GM18499 (cell line): ENCODE measurements around the gene EMP1.

ENCODE experiments used
- ATAC-seq: cut with Tn5 transposase; IDR thresholded peaks from one replicate; pipeline ENCODE4 v1.9.1; 2021; ENCODE audit warnings: moderate number of reproducible peaks; ENCODE audit not compliant: insufficient read depth, unreplicated experiment

Gene EMP1

GRCh38 chr12:13196130-13196921 lies at the start of gene EMP1:
Gene EMP1, plus strand, starts transcription at chr12:13196726. Its CDS starts 14,785 bp downstream, at chr12:13211511.
- ATAC-seq = peak; percentile 80

GRCh38 chr12:13147688-13148484 lies 48.6 kb upstream of the EMP1 start:
- ATAC-seq = no peak

- ATAC-seq = no peak
Observed at GRCh38 chr12:13148485-13148847, 48.1 kb upstream of the EMP1 start.

- no peak for ATAC-seq
Observed at GRCh38 chr12:13149411-13149810, 47.1 kb upstream of the EMP1 start.

- no peak for ATAC-seq
Observed at GRCh38 chr12:13152281-13152680, 44.2 kb upstream of the EMP1 start.

- no peak for ATAC-seq
Observed at GRCh38 chr12:13152756-13153155, 43.8 kb upstream of the EMP1 start.

- no peak for ATAC-seq
Observed at GRCh38 chr12:13153180-13153579, 43.3 kb upstream of the EMP1 start.

- no peak for ATAC-seq
Observed at GRCh38 chr12:13154027-13154538, 42.4 kb upstream of the EMP1 start.

- ATAC-seq = no peak
Observed at GRCh38 chr12:13154831-13155230, 41.7 kb upstream of the EMP1 start.

- ATAC-seq = no peak
Observed at GRCh38 chr12:13156277-13156676, 40.2 kb upstream of the EMP1 start.

- no peak for ATAC-seq
Observed at GRCh38 chr12:13161172-13161571, 35.4 kb upstream of the EMP1 start.

GRCh38 chr12:13162904-13163303 lies 33.6 kb upstream of the EMP1 start:
- no peak for ATAC-seq

GRCh38 chr12:13163868-13164635 lies 32.5 kb upstream of the EMP1 start:
- ATAC-seq = no peak

GRCh38 chr12:13164921-13165616 lies 31.5 kb upstream of the EMP1 start:
- no peak for ATAC-seq

GRCh38 chr12:13165617-13166041 lies 30.9 kb upstream of the EMP1 start:
- no peak for ATAC-seq

GRCh38 chr12:13167226-13167625 lies 29.3 kb upstream of the EMP1 start:
- no peak for ATAC-seq

GRCh38 chr12:13167906-13168305 lies 28.6 kb upstream of the EMP1 start:
- ATAC-seq = no peak

- ATAC-seq = no peak
Observed at GRCh38 chr12:13169272-13169671, 27.3 kb upstream of the EMP1 start.

GRCh38 chr12:13170892-13171490 lies 25.5 kb upstream of the EMP1 start:
- ATAC-seq = no peak
